HepG2 (cell line): ENCODE results near the gene RPUSD3. TPM values are rescaled to one million over a fixed set of nuclear protein-coding genes. Genes with fewer than 3 reads are reported as not detected.

Experiments
- ATF6 ChIP-seq: sonication (generic); formaldehyde crosslinking; conservative IDR thresholded peaks from 2 replicates; pipeline ENCODE4 v1.4.0; 2020; ENCODE audit warnings: missing genetic modification reagents
- HIC2 ChIP-seq: sonication (generic); formaldehyde crosslinking; IDR thresholded peaks from 2 replicates; pipeline ENCODE4 v1.9.0; 2022; ENCODE audit warnings: low read depth, missing genetic modification reagents
- TBL1XR1 ChIP-seq: fragments of 150-350 bp; IDR thresholded peaks from 2 replicates; pipeline ENCODE4 v1.6.1; 2014; ENCODE audit warnings: borderline replicate concordance, low read length; ENCODE audit not compliant: partially characterized antibody
- TRIM22 ChIP-seq: fragments of 450-650 bp; IDR thresholded peaks from 2 replicates; pipeline ENCODE4 v1.6.1; 2017
- U2AF1 ChIP-seq: fragments of 200-400 bp; formaldehyde crosslinking; optimal IDR thresholded peaks from 2 replicates; pipeline ENCODE3; 2017; ENCODE audit warnings: mild to moderate bottlenecking, low read depth, low read length
- ZBTB40 ChIP-seq, 2 experiments: fragments of 450-650 bp in 1 of 2; sonication (generic) in 1 of 2; formaldehyde crosslinking in 1 of 2; IDR thresholded peaks; 2 replicates each; pipeline versions ENCODE4 v1.6.1 to v1.8.0; 2016 to 2022; ENCODE audit warnings: antibody characterized with exemption in 1 of 2, mild to moderate bottlenecking in 1 of 2, missing genetic modification reagents in 1 of 2
- ZNF3 ChIP-seq: IDR thresholded peaks from 2 replicates; pipeline ENCODE4 v1.7.0; 2017; ENCODE audit warnings: inconsistent platforms
- ZNF430 ChIP-seq: sonication (generic); formaldehyde crosslinking; IDR thresholded peaks from 2 replicates; pipeline ENCODE4 v1.9.0; 2021; ENCODE audit warnings: mild to moderate bottlenecking, missing genetic modification reagents
- polyA plus RNA-seq, 8 experiments: library from polyadenylated mRNA; depleted of rRNA in 3 of 8; stranded (reverse) in 7 of 8; unstranded in 1 of 8; fragments of >200 nt; fragmentation: Illumina TruSeq in 4 of 8; extraction: Trizol in 4 of 8; gene quantifications; 2 replicates each; pipeline versions ENCODE4 v1.2.1 to v1.2.3, GENCODE V29; 2011 to 2016; ENCODE audit warnings: low read depth in 4 of 8, missing spikeins in 1 of 8, mixed read lengths in 1 of 8; ENCODE audit not compliant: insufficient read depth in 1 of 8
- total RNA-seq, 5 experiments: library from RNA; depleted of rRNA; stranded (reverse); fragments of >200 nt; fragmentation: Illumina TruSeq; extraction: Trizol; gene quantifications; 2 replicates each; pipeline ENCODE4 v1.2.3, GENCODE V29; 2016; ENCODE audit warnings: low read depth in 1 of 5

RPUSD3 gene
- total and polyA plus RNA-seq, 2 of the 13 experiments (the other 11 are each of a cell fraction or from before 2014, with no cell fraction given), result 32.1 to 48.7 TPM

GRCh38 chr3:9843715-9844438 is at the start of gene RPUSD3 (continued):
- no peak for TF ChIP-seq ATF6 (CRISPR knock-in tag)
- no peak; the same call in 1 of the 2 replicates for TF ChIP-seq ZNF3 (CRISPR knock-in tag)
- no peak for TF ChIP-seq TBL1XR1
- no peak for TF ChIP-seq ZBTB40 (IDR thresholded peaks at IDR 0.05)
- no peak for TF ChIP-seq ZBTB40 (CRISPR knock-in tag; IDR thresholded peaks at IDR 0.05)
- TF ChIP-seq HIC2 (CRISPR knock-in tag), result no peak
- TF ChIP-seq U2AF1, result peak; percentile 48
- TF ChIP-seq TRIM22, result no peak
- no peak for TF ChIP-seq ZNF430 (CRISPR knock-in tag)
